Measurements from ENCODE around the gene BRAT1.

BRAT1 gene

GRCh38 chr7:2494191-2495130 is 60.9 kb downstream of the BRAT1 start:
- DNase-seq, result no peak

DNA sequence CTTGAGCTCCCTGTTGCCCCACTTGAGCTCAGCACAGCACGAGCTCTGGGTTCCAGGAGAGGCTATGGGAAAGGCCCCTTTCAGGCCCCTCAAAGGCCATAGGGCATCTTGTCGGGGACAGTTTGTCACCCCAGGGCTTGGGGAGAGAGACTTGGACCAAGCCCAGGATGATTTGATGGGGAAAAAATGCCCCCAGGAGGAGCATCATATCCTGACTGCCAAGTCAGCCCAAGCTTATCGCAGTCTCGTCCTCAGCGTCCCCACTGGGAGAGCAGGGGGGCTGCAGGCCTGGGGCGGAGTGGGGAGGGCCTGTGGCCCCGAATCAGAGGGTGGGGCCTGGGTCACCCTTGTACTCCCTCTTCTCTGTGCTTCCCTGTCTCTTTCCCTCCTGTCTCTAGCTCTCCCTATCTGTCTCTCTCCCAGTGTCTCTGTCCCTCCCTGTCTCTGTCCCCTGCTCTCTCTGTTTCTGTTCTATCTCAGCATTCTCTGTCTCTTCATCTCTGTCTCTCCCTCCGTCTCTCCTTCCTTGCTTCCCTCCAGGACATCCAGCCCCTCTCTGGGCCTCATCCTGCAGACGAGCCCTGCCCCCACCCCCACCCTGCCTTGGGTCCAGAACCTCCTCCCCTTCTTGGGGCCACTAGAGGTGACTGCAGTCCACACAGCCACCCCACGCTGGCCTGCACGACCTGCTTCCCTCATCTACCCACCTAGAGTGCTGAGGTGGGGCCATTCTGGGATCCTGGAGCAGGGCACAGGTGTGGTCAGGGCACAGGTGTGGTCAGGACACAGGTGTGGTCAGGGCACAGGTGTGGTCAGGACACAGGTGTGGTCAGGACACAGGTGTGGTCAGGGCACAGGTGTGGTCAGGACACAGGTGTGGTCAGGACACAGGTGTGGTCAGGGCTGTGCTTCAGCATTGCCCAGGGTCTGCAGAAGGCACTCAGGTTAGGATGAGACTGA is 61.8 kb downstream of the BRAT1 start:
- no peak for DNase-seq

- no peak for DNase-seq
Observed at GRCh38 chr7:2492038-2492437, 63.3 kb downstream of the BRAT1 start.

DNA sequence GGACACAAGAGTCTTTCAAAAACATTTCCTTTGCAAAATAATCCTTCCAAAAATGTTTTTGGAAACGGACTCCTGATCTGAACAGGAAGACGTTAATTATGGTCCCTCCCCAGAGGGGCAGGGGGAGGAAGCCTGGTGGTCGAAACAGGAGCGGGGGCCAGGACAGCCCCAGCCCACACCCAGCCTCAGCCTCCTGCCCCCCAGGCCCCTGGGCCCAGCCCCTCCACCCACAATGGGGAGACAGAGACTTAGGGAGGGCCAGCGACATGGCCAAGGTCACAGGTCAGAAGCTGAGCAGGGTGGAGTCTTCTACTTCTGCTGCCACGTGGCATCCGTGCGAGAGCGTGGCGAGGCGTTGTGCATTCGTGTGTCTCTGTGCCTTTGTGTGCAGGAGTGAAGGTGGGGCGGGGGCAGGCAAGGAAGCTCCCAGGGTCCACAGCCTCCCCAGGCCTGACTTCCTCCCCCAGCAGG is 65.1 kb downstream of the BRAT1 start:
- no peak for DNase-seq

GRCh38 chr7:2488681-2489080 is 66.6 kb downstream of the BRAT1 start:
- no peak for DNase-seq

DNA sequence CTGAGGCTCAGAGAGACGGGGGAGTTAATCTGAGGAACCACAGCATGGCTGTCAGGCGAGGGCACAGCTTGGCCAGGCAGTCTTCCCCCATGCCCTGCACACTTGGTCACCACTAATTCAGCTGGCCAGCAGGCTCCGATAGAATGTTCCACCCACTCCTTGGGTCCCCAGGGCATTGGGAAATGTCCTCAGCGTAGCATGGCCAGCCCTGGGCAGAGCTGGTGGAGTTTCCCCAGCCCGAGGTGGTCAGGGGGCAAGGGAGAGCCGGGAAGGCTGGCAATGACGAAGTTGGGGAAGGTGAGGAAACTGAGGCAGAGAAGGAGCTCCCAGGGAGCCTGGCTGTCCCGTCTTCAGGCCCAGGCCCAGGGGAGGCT is 67.1 kb downstream of the BRAT1 start:
- no peak for DNase-seq
